PFSK-1 (cell line): ENCODE data around the gene SHISA5.

Experiments
- POLR2AphosphoS5 ChIP-seq: IDR thresholded peaks from 2 replicates; pipeline ENCODE4 v1.6.1; 2012; ENCODE audit warnings: low read depth, mild to moderate bottlenecking, control low read depth, low read length, moderate library complexity
- TAF1 ChIP-seq: IDR thresholded peaks from 2 replicates; pipeline ENCODE4 v1.6.1; 2012; ENCODE audit warnings: low read length, control low read depth, borderline replicate concordance; ENCODE audit not compliant: insufficient read depth

- TF ChIP-seq POLR2AphosphoS5 (no peak), TAF1 (no peak)
Measured at GRCh38 chr3:48548126-48548525, 44.2 kb upstream of the SHISA5 start.
